Activated T-cell treated with anti-CD3 and anti-CD28 coated beads for 1 hour (primary cell): ENCODE data around the gene DAB1.
A peak's percentile ranks its signal among the peaks of the same experiment; 100 is the strongest.

Experiments
- DNase-seq: peaks from one replicate; pipeline ENCODE4 v3.0.0-alpha.2; 2020; ENCODE audit warnings: low read depth

The DAB1 gene

GRCh38 chr1:57316291-57316690 is 107.6 kb downstream of the DAB1 start:
- no peak for DNase-seq

DNA sequence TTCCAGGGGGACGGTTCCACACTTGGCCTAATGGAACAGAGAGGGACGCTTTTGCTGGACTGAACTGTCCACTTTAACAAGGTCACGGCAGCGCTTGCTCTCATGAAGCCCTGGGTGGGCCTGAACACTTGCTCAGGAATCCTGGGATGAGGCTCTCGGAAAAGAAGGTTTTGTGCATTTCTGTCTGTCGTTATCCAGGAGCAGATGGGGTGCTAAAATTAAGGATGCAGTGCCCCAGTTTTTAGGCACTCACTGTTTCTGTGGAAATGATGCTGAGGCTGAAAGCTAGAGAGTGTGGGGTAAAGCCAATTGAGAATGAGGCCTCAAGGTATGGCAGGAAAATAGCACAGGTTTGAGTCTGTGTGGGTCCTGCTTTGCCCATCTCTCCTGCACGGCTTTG is 111.0 kb downstream of the DAB1 start:
- DNase-seq: no peak

DNA sequence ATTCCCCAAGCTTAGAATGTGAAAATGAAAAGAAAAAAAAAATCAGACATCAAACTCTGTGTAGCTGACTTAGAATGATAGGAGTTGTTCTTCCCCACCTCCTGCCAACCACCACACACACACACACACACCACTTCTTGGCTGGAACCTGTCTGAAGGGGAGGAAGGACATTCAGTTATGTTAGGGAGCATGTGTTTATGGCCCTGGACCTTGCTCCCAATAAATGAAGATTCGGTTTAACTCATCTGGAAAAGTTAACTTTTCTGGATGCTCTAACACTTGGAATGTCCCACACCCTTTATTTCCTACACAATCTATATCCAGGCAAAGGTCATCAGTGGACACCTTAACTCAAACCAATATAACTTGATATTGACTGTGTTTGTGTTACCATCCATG is 112.4 kb downstream of the DAB1 start:
- DNase-seq: no peak

DNA sequence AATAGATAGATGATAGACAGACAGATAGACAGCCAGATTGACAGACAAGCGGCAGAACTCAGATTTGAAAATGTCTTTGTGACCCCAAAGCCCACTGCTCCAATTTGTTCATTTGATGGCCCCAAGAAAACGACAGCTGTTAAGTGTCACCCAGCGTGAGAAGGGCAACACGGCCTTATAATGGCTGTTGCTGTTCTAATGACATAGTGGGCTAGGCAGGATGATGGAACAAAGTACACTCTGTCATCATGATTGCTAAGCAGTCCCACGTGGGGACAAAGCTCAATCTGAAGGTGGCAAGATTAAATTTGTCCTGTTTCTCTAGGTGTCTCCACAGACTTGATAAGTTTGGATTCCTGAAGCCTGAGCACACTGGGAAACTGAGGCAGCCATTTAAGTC is 112.9 kb downstream of the DAB1 start:
- no peak for DNase-seq

- no peak for DNase-seq
Observed at GRCh38 chr1:57309630-57310029, 114.2 kb downstream of the DAB1 start.

GRCh38 chr1:57307392-57308170 is 116.3 kb downstream of the DAB1 start:
- peak; percentile 17 for DNase-seq

GRCh38 chr1:57304591-57304990 is 119.3 kb downstream of the DAB1 start:
- no peak for DNase-seq

DNA sequence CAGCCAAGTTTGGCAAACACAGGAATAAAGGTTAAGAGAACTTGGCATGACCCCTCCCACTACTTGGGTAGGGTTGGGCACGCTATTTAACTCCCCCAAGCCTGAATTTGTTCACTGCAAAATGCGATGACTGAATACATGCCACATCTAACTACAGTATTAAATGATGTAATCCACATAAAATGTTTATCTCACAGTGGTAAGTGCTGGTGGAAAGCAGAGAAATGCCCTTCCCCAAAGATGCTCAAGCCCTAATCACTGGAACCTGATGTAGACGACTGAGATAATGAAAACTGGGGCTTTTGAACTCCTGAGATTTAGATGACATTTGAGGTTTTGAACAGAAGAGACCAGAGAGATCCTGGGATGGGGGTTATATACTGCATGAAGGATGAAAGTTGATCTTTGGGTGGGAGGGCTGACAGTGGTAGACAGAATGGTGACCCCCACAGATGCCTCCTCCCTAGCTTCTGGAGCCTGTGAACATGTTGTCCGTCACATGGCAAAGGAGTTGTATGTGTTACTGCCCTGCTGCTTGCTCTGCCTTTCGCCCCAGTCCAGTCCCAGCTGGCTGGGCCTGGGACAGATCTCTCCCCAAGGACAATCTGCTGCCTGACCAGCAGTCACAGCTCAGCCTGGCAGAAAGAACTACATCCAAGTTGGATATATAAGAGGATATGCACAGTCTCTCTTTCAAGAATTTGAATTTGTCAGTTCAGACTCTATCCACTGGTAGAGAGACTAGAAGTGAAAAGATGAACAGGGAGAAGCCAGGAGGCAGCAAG is 120.9 kb downstream of the DAB1 start:
- no peak for DNase-seq

GRCh38 chr1:57300186-57300585 is 123.7 kb downstream of the DAB1 start:
- no peak for DNase-seq

DNA sequence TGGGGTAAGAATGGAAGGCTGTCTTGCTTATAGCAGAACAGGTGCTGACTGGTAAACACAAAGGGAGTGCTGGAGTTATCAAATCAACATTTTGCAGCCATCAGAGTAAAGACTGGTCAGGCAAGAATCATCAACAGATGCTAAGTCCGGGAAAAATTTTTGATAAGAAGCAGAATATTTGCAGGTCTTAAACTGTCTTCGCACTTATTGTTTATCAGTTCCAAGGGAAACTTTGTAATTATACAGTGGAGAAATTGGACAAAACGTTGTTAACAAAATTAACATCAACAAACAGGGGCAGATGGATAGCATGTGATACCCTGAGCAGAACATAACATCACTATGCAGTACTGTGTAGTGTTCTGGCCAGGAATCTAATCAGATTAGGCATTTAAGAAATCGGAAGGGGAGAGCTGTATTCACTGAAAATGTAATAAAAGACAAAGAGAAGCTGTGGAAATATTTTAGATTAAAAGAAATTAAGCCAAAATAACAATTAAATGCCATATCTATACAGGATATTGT is 127.1 kb downstream of the DAB1 start:
- DNase-seq: no peak

GRCh38 chr1:57295326-57295725 is 128.5 kb downstream of the DAB1 start:
- DNase-seq: no peak

DNA sequence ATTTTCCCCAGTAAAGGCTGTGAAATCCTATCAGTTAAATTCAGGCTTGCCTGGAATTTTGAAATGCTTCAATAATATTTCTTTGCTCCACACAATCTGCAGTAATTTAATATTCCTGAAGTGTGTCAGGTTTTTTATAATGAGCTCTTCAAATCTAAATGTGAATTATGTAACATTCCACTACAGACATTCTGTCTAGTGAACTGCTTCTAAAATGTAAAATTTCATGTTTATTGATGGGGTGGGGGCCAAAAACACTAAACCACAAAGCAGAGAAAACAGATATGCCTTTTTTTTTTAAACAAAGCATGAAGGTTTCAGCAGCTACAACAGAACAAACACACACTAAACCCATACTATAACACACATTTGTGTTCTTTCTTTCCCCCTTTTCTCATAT is 129.7 kb downstream of the DAB1 start:
- DNase-seq: no peak

DNA sequence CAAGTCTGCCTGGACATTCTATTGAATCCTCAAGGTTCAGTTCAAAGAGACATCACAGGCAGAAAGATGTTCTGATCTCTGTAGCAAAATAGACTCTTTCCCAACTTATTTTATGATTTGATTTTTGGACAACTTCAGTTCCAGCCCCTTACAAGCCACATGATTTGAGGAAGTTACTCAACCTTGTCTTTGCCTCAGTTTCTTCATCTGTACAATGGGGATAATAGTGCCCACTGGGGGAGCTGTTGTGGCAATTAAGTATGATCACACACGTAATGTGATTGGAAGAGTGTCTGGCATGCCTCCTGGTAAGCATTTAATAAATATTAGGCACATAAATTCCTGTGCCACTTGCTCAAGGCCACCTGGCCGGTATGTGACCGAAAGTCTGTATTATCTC is 130.6 kb downstream of the DAB1 start:
- DNase-seq: no peak

DNA sequence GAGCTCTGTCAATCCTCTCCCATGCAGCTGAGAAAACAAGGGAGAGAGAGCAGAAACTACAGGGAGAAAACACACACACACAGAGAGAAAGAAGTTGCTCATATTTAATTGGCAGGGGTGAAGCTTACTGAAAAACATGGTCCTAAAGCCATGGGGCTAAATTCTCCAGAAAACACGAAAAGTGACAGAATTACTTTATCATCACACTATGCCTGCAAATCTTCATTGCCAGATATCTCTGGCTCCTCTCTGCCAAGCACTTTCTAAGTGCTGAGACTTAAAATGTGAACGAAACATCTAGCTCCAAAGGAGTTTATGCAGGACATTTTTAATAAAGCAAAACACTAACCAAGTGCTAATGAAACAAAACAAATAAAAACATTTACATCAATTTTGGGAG is 134.1 kb downstream of the DAB1 start:
- no peak for DNase-seq

GRCh38 chr1:57285992-57286391 is 137.9 kb downstream of the DAB1 start:
- DNase-seq: no peak

DNA sequence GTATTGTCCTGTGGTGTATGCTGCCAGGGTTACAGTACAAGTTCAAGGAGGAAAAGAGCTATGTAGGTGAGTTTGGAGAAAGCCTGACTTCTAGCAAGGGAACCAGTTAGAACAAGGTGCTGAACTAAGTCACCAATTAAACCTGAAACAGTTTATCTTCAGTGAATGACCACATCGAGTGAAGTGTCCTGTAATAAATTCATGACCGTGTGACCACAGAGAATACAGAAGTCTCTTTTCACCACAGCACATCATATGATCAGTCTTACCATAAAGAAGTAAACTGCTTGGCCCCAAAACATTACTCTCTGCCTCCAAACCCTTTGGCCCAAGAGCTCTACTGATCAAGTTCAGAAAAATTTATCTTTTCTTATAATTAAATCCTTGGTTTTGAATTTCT is 141.4 kb downstream of the DAB1 start:
- DNase-seq: no peak

DNA sequence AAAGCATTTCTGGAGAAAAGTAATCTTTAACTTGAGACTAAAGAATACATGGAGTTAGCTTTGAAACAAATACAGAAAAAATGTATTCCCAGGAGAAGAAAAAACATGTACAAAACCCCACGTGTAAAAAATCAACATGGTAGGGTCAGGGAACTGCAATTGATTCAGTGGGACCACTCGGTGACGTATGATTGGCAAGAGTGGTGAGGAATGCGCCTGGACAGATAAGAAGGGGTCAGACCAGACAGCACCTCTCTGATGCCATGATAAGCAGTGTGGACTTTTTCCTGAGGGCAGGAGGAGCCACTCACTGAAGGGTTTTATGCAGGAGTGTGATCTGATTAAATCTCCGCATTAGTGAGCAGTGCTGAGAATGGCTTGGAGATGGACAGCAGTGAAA is 142.5 kb downstream of the DAB1 start:
- no peak for DNase-seq

DNA sequence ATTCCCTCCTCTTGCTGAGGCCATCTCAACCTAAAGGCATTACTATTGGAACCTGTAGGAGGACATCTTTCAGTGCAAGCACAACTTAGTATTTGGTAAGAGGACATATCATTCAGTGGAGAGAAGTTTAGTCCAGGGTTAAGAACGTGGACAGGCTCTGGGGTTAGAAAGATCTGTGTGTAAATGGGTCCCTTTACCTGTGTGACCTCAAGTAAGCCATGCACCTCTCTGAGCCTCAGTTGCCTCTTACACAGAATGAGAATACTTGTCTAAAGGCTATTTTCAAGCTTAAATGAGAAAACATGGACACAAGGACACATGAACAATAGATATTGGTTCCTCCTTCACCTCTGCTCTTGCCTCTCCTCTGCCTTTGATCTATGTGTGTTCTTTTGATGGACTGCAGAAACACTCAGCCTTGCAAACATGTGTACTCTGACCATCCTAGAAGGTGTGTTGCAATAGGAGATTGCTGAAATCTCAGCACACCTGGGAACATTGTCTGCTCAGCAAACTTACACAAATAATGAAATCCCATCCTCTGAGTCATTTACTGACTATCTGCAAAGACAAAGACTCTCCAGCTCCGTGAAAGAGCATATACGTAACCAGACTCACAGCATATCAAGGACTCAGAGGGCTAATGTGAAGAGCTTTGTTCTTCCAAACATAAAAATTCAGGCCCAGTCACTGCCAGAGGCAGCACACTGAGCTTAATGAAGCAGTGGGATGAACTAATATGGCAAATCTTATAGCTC is 143.8 kb downstream of the DAB1 start:
- DNase-seq: no peak

GRCh38 chr1:57278558-57278957 is 145.3 kb downstream of the DAB1 start:
- no peak for DNase-seq

DNA sequence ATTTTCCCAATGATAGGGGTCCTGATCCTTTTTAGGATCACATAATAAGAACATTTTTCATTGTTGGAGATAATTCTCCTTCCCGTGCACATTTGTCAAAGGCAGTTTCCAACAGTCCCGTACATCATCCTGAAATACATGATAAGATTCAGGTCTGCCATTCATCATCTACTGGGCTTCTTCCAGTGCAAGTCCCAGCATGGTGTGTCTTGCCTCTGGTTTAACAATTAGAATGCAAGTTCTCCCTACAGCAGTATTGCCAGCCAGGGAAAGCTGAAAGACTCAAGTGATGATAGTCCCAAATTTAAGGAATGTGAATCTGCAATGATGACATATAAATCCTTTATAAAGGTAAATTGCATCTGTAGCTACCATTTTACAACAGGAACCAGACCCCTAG is 146.2 kb downstream of the DAB1 start:
- no peak for DNase-seq

DNA sequence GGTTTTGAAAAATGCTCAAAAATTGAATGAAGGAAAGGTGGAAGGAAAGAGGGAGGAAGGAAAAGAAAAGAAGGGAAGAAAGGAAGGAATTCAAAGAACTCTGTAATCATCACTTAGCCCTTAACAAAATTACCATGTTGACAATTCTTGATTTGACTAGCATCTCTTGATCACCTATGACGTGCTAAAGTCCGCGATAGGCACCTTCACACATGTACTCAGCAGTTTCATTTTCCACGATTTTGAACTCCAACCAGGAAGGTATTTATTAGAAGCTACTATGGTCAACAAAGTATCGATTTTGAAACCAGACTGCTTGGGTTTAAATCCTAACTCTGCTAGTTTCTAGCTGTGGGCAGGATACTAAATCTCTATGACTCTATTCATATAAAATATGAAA is 146.9 kb downstream of the DAB1 start:
- DNase-seq: no peak

DNA sequence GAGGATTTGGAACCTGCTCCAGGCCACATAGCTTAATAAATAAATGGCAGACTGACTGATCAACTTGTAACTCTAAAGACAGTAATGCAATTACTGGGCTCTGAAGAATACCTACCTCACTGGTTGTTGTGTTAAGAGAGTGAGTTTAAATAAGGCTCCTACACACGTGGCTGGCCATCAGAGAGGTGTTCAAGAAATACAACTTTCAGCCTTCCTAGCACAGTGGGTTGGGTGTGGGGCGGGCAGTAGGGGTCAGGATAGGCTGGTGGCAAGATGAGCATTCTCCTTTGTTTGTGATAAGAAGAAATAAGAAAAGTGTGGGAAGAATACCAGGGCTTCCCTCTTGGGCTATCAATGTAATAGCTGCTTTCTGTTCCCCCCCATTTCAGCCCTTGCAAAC is 151.3 kb downstream of the DAB1 start:
- no peak for DNase-seq

- DNase-seq: no peak
Observed at GRCh38 chr1:57272150-57272549, 151.7 kb downstream of the DAB1 start.
